ENCODE measurements around the gene MAPK13. TPM values are rescaled to one million over a fixed set of nuclear protein-coding genes. Genes with fewer than 3 reads are reported as not detected.

Gene MAPK13
- total and polyA plus RNA-seq, 4 donors = 1.9 to 17.2 (median 3.0) TPM

DNA sequence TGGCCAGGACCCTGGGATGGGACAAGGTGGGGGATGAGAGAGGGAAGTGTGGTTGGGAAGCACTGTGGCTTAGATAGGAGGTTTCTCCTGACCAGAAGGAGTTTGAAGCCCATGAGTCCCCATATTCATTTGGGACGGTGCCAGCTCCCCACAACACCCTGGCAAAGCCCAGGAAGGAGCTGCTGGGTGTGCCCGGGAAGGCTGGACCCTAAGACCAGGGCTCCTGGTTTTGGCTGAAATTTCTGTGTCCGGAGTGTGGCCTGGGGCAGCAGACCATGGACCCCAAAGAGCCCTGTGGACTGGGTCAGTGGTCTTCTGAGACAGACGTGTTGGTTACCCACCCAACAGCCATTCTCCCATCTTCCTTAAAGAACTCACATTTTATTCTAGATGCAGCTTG, 15.2 kb downstream of the MAPK13 start:
- 80% methylated on average over 4 of the region's 4 CpGs for WGBS
- no peak overlapping the region for H3K9ac ChIP-seq (ENCODE audit: low read depth in 1 of 2, low read length in 2 of 2)

DNA sequence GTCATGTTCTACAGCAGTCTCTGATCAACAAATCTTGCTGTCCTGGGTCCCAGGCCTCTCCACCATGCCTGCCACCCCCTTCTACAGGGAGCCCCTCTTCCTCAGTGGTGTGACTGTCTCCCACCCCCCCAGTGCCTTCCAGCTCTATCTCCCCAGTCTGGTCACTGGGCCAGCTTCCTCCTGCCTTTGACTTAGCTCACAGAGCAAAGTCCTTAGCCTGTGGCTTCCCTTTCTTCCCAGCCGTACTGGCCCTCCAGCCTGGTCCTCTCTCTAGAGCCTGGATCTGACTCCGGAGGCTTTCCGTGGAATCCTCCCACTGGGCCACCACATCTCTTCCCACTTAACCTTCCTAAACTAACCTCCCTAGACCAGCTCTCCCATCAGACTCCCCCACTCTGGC, 17.0 kb downstream of the MAPK13 start:
- Histone ChIP-seq H3K4me3 (ENCODE audit: low read depth in 1 of 3, low read length in 3 of 3) (no peak overlapping the region), H3K9me3 (ENCODE audit: control insufficient read depth in 4 of 4, low read length in 3 of 4) (peaks cover 0 to 2% (median 0%) of the 10 kb centered on the region in 4 donors), H3K36me3 (ENCODE audit: control insufficient read depth in 4 of 4, insufficient read depth in 3 of 4, low read depth in 1 of 4, low read length in 3 of 4) (no peaks in the 10 kb centered on the region), H3K27ac (ENCODE audit: low read depth in 1 of 2, low read length in 2 of 2) (no peak overlapping the region), H3K4me1 (ENCODE audit: control insufficient read depth in 4 of 4, insufficient read depth in 4 of 4, low read length in 3 of 4) (peaks cover 0 to 1% (median 0%) of the 10 kb centered on the region in 4 donors), H3K9ac (ENCODE audit: low read depth in 1 of 2, low read length in 2 of 2) (no peak overlapping the region), H3K27me3 (ENCODE audit: control insufficient read depth in 4 of 4, insufficient read depth in 4 of 4, low read length in 3 of 4) (no peaks in the 10 kb centered on the region)
- TF ChIP-seq EGR1 (IDR thresholded peaks at IDR 0.05; ENCODE audit: low read depth in 2 of 2) (no peak), HNF4G (IDR thresholded peaks at IDR 0.05) (no peak), TAF1 (conservative IDR thresholded peaks at IDR 0.05) (no peak), FOXA1 (IDR thresholded peaks at IDR 0.05) (no peak), RAD21 (IDR thresholded peaks at IDR 0.05) (no peak), NR2F2 (IDR thresholded peaks at IDR 0.05) (no peak), GABPA (IDR thresholded peaks at IDR 0.05 in 1 of 2, conservative IDR thresholded peaks at IDR 0.05 in 1 of 2) (no peak), HNF4A (conservative IDR thresholded peaks at IDR 0.05) (no peak), RXRA (IDR thresholded peaks at IDR 0.05) (no peak), SP1 (IDR thresholded peaks at IDR 0.05) (no peak), FOXA2 (IDR thresholded peaks at IDR 0.05) (no peak)
- TF ChIP-seq, protein P1, sequence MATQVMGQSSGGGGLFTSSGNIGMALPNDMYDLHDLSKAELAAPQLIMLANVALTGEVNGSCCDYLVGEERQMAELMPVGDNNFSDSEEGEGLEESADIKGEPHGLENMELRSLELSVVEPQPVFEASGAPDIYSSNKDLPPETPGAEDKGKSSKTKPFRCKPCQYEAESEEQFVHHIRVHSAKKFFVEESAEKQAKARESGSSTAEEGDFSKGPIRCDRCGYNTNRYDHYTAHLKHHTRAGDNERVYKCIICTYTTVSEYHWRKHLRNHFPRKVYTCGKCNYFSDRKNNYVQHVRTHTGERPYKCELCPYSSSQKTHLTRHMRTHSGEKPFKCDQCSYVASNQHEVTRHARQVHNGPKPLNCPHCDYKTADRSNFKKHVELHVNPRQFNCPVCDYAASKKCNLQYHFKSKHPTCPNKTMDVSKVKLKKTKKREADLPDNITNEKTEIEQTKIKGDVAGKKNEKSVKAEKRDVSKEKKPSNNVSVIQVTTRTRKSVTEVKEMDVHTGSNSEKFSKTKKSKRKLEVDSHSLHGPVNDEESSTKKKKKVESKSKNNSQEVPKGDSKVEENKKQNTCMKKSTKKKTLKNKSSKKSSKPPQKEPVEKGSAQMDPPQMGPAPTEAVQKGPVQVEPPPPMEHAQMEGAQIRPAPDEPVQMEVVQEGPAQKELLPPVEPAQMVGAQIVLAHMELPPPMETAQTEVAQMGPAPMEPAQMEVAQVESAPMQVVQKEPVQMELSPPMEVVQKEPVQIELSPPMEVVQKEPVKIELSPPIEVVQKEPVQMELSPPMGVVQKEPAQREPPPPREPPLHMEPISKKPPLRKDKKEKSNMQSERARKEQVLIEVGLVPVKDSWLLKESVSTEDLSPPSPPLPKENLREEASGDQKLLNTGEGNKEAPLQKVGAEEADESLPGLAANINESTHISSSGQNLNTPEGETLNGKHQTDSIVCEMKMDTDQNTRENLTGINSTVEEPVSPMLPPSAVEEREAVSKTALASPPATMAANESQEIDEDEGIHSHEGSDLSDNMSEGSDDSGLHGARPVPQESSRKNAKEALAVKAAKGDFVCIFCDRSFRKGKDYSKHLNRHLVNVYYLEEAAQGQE (IDR thresholded peaks at IDR 0.05) = no peak
- TF ChIP-seq, protein P2, sequence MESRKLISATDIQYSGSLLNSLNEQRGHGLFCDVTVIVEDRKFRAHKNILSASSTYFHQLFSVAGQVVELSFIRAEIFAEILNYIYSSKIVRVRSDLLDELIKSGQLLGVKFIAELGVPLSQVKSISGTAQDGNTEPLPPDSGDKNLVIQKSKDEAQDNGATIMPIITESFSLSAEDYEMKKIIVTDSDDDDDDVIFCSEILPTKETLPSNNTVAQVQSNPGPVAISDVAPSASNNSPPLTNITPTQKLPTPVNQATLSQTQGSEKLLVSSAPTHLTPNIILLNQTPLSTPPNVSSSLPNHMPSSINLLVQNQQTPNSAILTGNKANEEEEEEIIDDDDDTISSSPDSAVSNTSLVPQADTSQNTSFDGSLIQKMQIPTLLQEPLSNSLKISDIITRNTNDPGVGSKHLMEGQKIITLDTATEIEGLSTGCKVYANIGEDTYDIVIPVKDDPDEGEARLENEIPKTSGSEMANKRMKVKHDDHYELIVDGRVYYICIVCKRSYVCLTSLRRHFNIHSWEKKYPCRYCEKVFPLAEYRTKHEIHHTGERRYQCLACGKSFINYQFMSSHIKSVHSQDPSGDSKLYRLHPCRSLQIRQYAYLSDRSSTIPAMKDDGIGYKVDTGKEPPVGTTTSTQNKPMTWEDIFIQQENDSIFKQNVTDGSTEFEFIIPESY (IDR thresholded peaks at IDR 0.05) = no peak
- TF ChIP-seq, protein P3, sequence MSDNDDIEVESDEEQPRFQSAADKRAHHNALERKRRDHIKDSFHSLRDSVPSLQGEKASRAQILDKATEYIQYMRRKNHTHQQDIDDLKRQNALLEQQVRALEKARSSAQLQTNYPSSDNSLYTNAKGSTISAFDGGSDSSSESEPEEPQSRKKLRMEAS (IDR thresholded peaks at IDR 0.05) = no peak
- TF ChIP-seq, protein P4, sequence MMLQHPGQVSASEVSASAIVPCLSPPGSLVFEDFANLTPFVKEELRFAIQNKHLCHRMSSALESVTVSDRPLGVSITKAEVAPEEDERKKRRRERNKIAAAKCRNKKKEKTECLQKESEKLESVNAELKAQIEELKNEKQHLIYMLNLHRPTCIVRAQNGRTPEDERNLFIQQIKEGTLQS (IDR thresholded peaks at IDR 0.05) = no peak
- TF ChIP-seq, protein P5, sequence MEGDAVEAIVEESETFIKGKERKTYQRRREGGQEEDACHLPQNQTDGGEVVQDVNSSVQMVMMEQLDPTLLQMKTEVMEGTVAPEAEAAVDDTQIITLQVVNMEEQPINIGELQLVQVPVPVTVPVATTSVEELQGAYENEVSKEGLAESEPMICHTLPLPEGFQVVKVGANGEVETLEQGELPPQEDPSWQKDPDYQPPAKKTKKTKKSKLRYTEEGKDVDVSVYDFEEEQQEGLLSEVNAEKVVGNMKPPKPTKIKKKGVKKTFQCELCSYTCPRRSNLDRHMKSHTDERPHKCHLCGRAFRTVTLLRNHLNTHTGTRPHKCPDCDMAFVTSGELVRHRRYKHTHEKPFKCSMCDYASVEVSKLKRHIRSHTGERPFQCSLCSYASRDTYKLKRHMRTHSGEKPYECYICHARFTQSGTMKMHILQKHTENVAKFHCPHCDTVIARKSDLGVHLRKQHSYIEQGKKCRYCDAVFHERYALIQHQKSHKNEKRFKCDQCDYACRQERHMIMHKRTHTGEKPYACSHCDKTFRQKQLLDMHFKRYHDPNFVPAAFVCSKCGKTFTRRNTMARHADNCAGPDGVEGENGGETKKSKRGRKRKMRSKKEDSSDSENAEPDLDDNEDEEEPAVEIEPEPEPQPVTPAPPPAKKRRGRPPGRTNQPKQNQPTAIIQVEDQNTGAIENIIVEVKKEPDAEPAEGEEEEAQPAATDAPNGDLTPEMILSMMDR (IDR thresholded peaks at IDR 0.05; ENCODE audit: low read depth, low read length, missing input control) = no peak
- WGBS = 92% methylated on average over 3 of the region's 3 CpGs
- DNase-seq (ENCODE audit: low spot score) = no peak

More for the DNA sequence above, 15.2 kb downstream of the MAPK13 start:
- H3K4me3 ChIP-seq (ENCODE audit: low read depth in 1 of 3, low read length in 3 of 3) = no peak overlapping the region
- peaks cover 0 to under 1% (median 0%) of the 10 kb centered on the region in 4 donors for H3K4me1 ChIP-seq (ENCODE audit: control insufficient read depth in 4 of 4, insufficient read depth in 4 of 4, low read length in 3 of 4)
- H3K27me3 ChIP-seq (ENCODE audit: control insufficient read depth in 4 of 4, insufficient read depth in 4 of 4, low read length in 3 of 4) = no peaks in the 10 kb centered on the region
- TF ChIP-seq, protein P5 (IDR thresholded peaks at IDR 0.05; ENCODE audit: low read depth, low read length, missing input control) = no peak
- TF ChIP-seq TAF1 (conservative IDR thresholded peaks at IDR 0.05) (no peak), RXRA (IDR thresholded peaks at IDR 0.05) (no peak), FOXA1 (IDR thresholded peaks at IDR 0.05) (no peak), YY1 (IDR thresholded peaks at IDR 0.05) (no peak), SP1 (IDR thresholded peaks at IDR 0.05) (no peak), HNF4G (IDR thresholded peaks at IDR 0.05) (no peak), GABPA (IDR thresholded peaks at IDR 0.05 in 1 of 2, conservative IDR thresholded peaks at IDR 0.05 in 1 of 2) (no peak)
- TF ChIP-seq, protein P4 (IDR thresholded peaks at IDR 0.05) = no peak
- H3K36me3 ChIP-seq (ENCODE audit: control insufficient read depth in 4 of 4, insufficient read depth in 3 of 4, low read depth in 1 of 4, low read length in 3 of 4) = no peaks in the 10 kb centered on the region
- DNase-seq (ENCODE audit: low spot score) = no peak
- no peak overlapping the region for H3K27ac ChIP-seq (ENCODE audit: low read depth in 1 of 2, low read length in 2 of 2)
- H3K9me3 ChIP-seq (ENCODE audit: control insufficient read depth in 4 of 4, low read length in 3 of 4) = peaks cover 0 to 2% (median 0%) of the 10 kb centered on the region in 4 donors

Data from liver (tissue), 9 donors.